Fibroblast of villous mesenchyme (primary cell): ENCODE results near the gene CWF19L1. TPM values are rescaled to one million over a fixed set of nuclear protein-coding genes. Genes with fewer than 3 reads are reported as not detected.
A peak's percentile ranks its signal among the peaks of the same experiment; 100 is the strongest.

Source experiments
- DNase-seq: peaks from one replicate; pipeline ENCODE4 v3.0.0-alpha.2; 2010; ENCODE audit warnings: low read depth
- H3K4me3 ChIP-seq: 2 replicates; pipeline ENCODE4 v1.5.1; 2011; ENCODE audit warnings: low read depth, mild to moderate bottlenecking, low read length
- CTCF ChIP-seq: IDR thresholded peaks from 2 replicates; pipeline ENCODE4 v1.5.1; 2012; ENCODE audit warnings: low read depth, mild to moderate bottlenecking, low read length; ENCODE audit not compliant: insufficient read depth
- total RNA-seq: library from RNA; depleted of rRNA; stranded (reverse); fragments of >200 nt; gene quantifications from 2 replicates; pipeline ENCODE4 v1.2.3, GENCODE V29; 2012

The CWF19L1 gene
- total RNA-seq, 1 donor, result 36.3 TPM

- no peak for DNase-seq
- H3K4me3 ChIP-seq, result no peak overlapping the region
- no peak for TF ChIP-seq CTCF
These were observed 18.6 kb downstream of the CWF19L1 start for GRCh38 chr10:100248820-100249219.

GRCh38 chr10:100245484-100246220, 21.8 kb downstream of the CWF19L1 start:
- no peak for TF ChIP-seq CTCF
- peak; percentile 18 for DNase-seq
- no peak overlapping the region for H3K4me3 ChIP-seq

- H3K4me3 ChIP-seq, result no peak overlapping the region
- DNase-seq, result no peak
- no peak for TF ChIP-seq CTCF
These were observed 27.6 kb downstream of the CWF19L1 start for GRCh38 chr10:100239851-100240250.

- no peak for DNase-seq
- H3K4me3 ChIP-seq, result no peak overlapping the region
- TF ChIP-seq CTCF, result no peak
These were observed 29.0 kb downstream of the CWF19L1 start for GRCh38 chr10:100238429-100238828.

GRCh38 chr10:100232101-100232500, 35.3 kb downstream of the CWF19L1 start:
- H3K4me3 ChIP-seq, result no peak overlapping the region
- TF ChIP-seq CTCF, result no peak
- peak; percentile 56 for DNase-seq

GRCh38 chr10:100229819-100230422, 37.5 kb downstream of the CWF19L1 start:
- TF ChIP-seq CTCF, result no peak
- H3K4me3 ChIP-seq, result peak overlapping the region; percentile 97
- DNase-seq, result no peak
